ENCODE results near the gene LIPH. TPM values are rescaled to one million over a fixed set of nuclear protein-coding genes. Genes with fewer than 3 reads are reported as not detected.

LIPH gene
- total and polyA plus RNA-seq, 10 of the 15 experiments (the other 5 are each of a cell fraction or from before 2014, with no cell fraction given) = 2.2 to 11.1 (median 5.4) TPM

DNA sequence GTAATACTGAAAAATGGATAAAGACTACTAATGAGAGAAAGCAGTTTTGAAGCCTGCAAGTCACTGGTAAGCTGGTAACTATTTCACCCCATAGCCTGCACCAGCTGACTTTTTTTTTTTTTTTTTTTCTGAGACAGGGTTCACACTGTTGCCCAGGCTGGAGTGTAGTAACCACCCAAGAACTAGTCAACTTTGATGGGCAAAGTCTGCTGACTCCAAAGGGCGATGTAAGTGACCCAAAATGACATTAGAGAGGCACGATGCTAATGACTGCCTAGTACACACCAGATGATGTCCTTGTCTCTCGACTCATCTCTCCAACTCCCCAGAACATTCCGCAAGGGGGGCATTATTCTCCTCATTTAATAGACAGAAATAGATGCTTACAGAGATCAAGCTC, 40.7 kb downstream of the LIPH start:
- Histone ChIP-seq H3K4me2 (ENCODE audit: control insufficient read depth, insufficient read depth) (no peak overlapping the region), H3K4me1 (ENCODE audit: control insufficient read depth, insufficient read depth, low read length) (no peaks in the 10 kb centered on the region), H3K27me3 (replicated peaks in 1 of 2; ENCODE audit: control insufficient read depth in 2 of 2, insufficient read depth in 2 of 2, low read length in 1 of 2) (no peaks in the 10 kb centered on the region), H3K4me3 (no peak overlapping the region), H3K79me2 (ENCODE audit: control insufficient read depth, insufficient read depth, low read length) (no peaks in the 10 kb centered on the region), H3K9ac (ENCODE audit: control insufficient read depth, insufficient read depth, low read length) (no peak overlapping the region), H3K27ac (ENCODE audit: control insufficient read depth, insufficient read depth) (no peak overlapping the region), H2AFZ (ENCODE audit: control insufficient read depth, low read depth, low read length) (no peak overlapping the region), H4K20me1 (ENCODE audit: control insufficient read depth, insufficient read depth) (no peaks in the 10 kb centered on the region), H3K9me3 (replicated peaks; ENCODE audit: control insufficient read depth, insufficient read depth, low read length) (no peaks in the 10 kb centered on the region), H3K36me3 (ENCODE audit: control insufficient read depth in 2 of 2, insufficient read depth in 2 of 2, low read length in 1 of 2) (peaks cover 0 to 3% of the 10 kb centered on the region in 2 experiments; a peak in 2 of 4 replicates)
- in situ Hi-C loops (cut with MboI) = no loop called here
- FAIRE-seq (no peak), ATAC-seq (no peak), DNase-seq (ENCODE audit: low read depth, low spot score) (no peak)
- no TSS peak for BruUV-seq (replicated peaks)
- RAD21 ChIA-PET (ENCODE audit: unreplicated experiment) = no interaction called here
- POLR2A ChIA-PET = no interaction called here
- no peak for TF ChIP-seq IRF4 (IDR thresholded peaks at IDR 0.05; ENCODE audit: low read depth, low read length)
- no peak for TF ChIP-seq ASH2L (IDR thresholded peaks at IDR 0.05; ENCODE audit: borderline replicate concordance, low read depth)
- TF ChIP-seq ETV6 (conservative IDR thresholded peaks at IDR 0.05 in 1 of 2, IDR thresholded peaks at IDR 0.05 in 1 of 2; ENCODE audit: borderline replicate concordance in 1 of 2, low read depth in 1 of 2) = no peak
- no peak for TF ChIP-seq HDGF (IDR thresholded peaks at IDR 0.05)
- no peak for TF ChIP-seq BRCA1 (IDR thresholded peaks at IDR 0.05; ENCODE audit: low read depth, low read length)
- TF ChIP-seq, protein P1, sequence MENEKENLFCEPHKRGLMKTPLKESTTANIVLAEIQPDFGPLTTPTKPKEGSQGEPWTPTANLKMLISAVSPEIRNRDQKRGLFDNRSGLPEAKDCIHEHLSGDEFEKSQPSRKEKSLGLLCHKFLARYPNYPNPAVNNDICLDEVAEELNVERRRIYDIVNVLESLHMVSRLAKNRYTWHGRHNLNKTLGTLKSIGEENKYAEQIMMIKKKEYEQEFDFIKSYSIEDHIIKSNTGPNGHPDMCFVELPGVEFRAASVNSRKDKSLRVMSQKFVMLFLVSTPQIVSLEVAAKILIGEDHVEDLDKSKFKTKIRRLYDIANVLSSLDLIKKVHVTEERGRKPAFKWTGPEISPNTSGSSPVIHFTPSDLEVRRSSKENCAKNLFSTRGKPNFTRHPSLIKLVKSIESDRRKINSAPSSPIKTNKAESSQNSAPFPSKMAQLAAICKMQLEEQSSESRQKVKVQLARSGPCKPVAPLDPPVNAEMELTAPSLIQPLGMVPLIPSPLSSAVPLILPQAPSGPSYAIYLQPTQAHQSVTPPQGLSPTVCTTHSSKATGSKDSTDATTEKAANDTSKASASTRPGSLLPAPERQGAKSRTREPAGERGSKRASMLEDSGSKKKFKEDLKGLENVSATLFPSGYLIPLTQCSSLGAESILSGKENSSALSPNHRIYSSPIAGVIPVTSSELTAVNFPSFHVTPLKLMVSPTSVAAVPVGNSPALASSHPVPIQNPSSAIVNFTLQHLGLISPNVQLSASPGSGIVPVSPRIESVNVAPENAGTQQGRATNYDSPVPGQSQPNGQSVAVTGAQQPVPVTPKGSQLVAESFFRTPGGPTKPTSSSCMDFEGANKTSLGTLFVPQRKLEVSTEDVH (IDR thresholded peaks at IDR 0.05; ENCODE audit: low read depth, partially characterized antibody) = no peak
- TF ChIP-seq TAF1 (IDR thresholded peaks at IDR 0.05; ENCODE audit: borderline replicate concordance, low read depth, low read length) = no peak
- TF ChIP-seq, protein P2, sequence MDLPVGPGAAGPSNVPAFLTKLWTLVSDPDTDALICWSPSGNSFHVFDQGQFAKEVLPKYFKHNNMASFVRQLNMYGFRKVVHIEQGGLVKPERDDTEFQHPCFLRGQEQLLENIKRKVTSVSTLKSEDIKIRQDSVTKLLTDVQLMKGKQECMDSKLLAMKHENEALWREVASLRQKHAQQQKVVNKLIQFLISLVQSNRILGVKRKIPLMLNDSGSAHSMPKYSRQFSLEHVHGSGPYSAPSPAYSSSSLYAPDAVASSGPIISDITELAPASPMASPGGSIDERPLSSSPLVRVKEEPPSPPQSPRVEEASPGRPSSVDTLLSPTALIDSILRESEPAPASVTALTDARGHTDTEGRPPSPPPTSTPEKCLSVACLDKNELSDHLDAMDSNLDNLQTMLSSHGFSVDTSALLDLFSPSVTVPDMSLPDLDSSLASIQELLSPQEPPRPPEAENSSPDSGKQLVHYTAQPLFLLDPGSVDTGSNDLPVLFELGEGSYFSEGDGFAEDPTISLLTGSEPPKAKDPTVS (IDR thresholded peaks at IDR 0.05; ENCODE audit: low read depth, low read length) = no peak
- no peak for TF ChIP-seq BMI1 (IDR thresholded peaks at IDR 0.05; ENCODE audit: borderline replicate concordance)
- TF ChIP-seq RFX5 (IDR thresholded peaks at IDR 0.05; ENCODE audit: low read depth, low read length) = no peak
- TF ChIP-seq KAT2A (conservative IDR thresholded peaks at IDR 0.05; ENCODE audit: control insufficient read depth, low read depth, low read length) = no peak
- no peak for TF ChIP-seq SP1 (IDR thresholded peaks at IDR 0.05; ENCODE audit: low read depth, low read length)
- TF ChIP-seq POU2F2 (IDR thresholded peaks at IDR 0.05; ENCODE audit: borderline replicate concordance, low read depth, low read length) = no peak
- SMC1A ChIA-PET (ENCODE audit: uncharacterized antibody, unreplicated experiment) = interaction anchor here (1.2 kb wide), 1 partner anchor 50 kb away, joined by 3 read pairs; no protein-coding TSS in a partner anchor
- WGBS (ENCODE audit: insufficient coverage, insufficient replicate concordance, low lambda C conversion rate, missing lambda C conversion rate) = 83% methylated on average over 4 of the region's 4 CpGs
- CTCF ChIA-PET = interaction anchor here (1.2 kb wide), 1 partner anchor 76 kb away, joined by 3 read pairs; no protein-coding TSS in a partner anchor
- intact Hi-C loops (cut with micrococcal nuclease; ENCODE audit: unreplicated experiment) = no loop called here

All from GM12878 (cell line).